Renal cortex interstitium (tissue), 11 donors: ENCODE results near the gene MS4A10. TPM values are rescaled to one million over a fixed set of nuclear protein-coding genes. Genes with fewer than 3 reads are reported as not detected.
"Not testable (repeated sequence)": the region's sequence is repeated elsewhere in the genome, so short reads cannot be mapped to it uniquely, and the experiment has no call there.

Experiments used
- DNase-seq, 11 donors: peaks; one replicate each; pipeline ENCODE4 v3.0.0-alpha.2; 2013; ENCODE audit warnings: low read depth in 9 of 11, low spot score in 4 of 11; ENCODE audit errors: extremely low read depth in 1 of 11
- polyA plus RNA-seq, 3 donors: library from polyadenylated mRNA; unstranded; fragments of 120-200 nt; gene quantifications; one replicate each; pipeline ENCODE4 v1.2.1, GENCODE V29; 2013; ENCODE audit not compliant: insufficient read length in 3 of 3

The MS4A10 gene
- polyA plus RNA-seq, 3 donors = 0.13 to 0.21 (median 0.19) TPM

- DNase-seq = no peak
Measured at GRCh38 chr11:60813324-60813723, 28.2 kb downstream of the MS4A10 start.

GRCh38 chr11:60814112-60814511 lies 29.0 kb downstream of the MS4A10 start:
- no peak for DNase-seq

GRCh38 chr11:60816590-60817157 lies 31.5 kb downstream of the MS4A10 start:
- no peak for DNase-seq

- DNase-seq = no peak
Measured at GRCh38 chr11:60818057-60818456, 32.9 kb downstream of the MS4A10 start.

- DNase-seq = no peak
Measured at GRCh38 chr11:60821827-60822599, 36.9 kb downstream of the MS4A10 start.

- not testable (repeated sequence) for DNase-seq
Measured at GRCh38 chr11:60823745-60824306, 38.7 kb downstream of the MS4A10 start.

- no peak for DNase-seq
Measured at GRCh38 chr11:60825118-60825517, 40.0 kb downstream of the MS4A10 start.

GRCh38 chr11:60825790-60826189 lies 40.7 kb downstream of the MS4A10 start:
- no peak for DNase-seq

- no peak for DNase-seq
Measured at GRCh38 chr11:60830478-60831142, 45.5 kb downstream of the MS4A10 start.

GRCh38 chr11:60831143-60831500 lies 46.0 kb downstream of the MS4A10 start:
- DNase-seq = peak in 10 of 11 donors; percentile 51 to 77 (median 63)

GRCh38 chr11:60831501-60832079 lies 46.5 kb downstream of the MS4A10 start:
- DNase-seq = no peak

- DNase-seq = no peak
Measured at GRCh38 chr11:60834742-60835533, 49.8 kb downstream of the MS4A10 start.

- DNase-seq = no peak
Measured at GRCh38 chr11:60835534-60835846, 50.4 kb downstream of the MS4A10 start.

GRCh38 chr11:60836866-60837515 lies 51.9 kb downstream of the MS4A10 start:
- no peak for DNase-seq

- DNase-seq = no peak
Measured at GRCh38 chr11:60838132-60838531, 53.0 kb downstream of the MS4A10 start.

GRCh38 chr11:60840470-60841430 lies 55.6 kb downstream of the MS4A10 start:
- peak in 9 of 11 donors; percentile 31 to 77 (median 50) for DNase-seq
